GM23248 (cell line): ENCODE results near the gene TBC1D25. TPM values are rescaled to one million over a fixed set of nuclear protein-coding genes. Genes with fewer than 3 reads are reported as not detected.

Experiments used
- DNase-seq: peaks from one replicate; pipeline ENCODE4 v3.0.0-alpha.2; 2015
- H2AFZ ChIP-seq: fragments of 200-600 bp; sonication (generic); 2 replicates; pipeline ENCODE4 v1.6.1; 2016; ENCODE audit warnings: antibody characterized with exemption
- H3F3A ChIP-seq: fragments of 200-600 bp; sonication (generic); 2 replicates; pipeline ENCODE4 v1.6.1; 2016; ENCODE audit warnings: mild to moderate bottlenecking, antibody characterized with exemption, mixed run types; ENCODE audit not compliant: insufficient read depth
- H3K27ac ChIP-seq: fragments of 200-600 bp; sonication (generic); 2 replicates; pipeline ENCODE4 v1.5.1; 2016; ENCODE audit warnings: mild to moderate bottlenecking
- H3K27me3 ChIP-seq: fragments of 200-600 bp; sonication (generic); replicated peaks from 2 replicates; pipeline ENCODE4 v1.6.1; 2016; ENCODE audit warnings: mild to moderate bottlenecking; ENCODE audit not compliant: insufficient read depth
- H3K36me3 ChIP-seq: fragments of 200-600 bp; sonication (generic); 2 replicates; pipeline ENCODE4 v1.6.1; 2016; ENCODE audit warnings: low read depth, mild to moderate bottlenecking
- H3K4me1 ChIP-seq: fragments of 200-600 bp; sonication (generic); 2 replicates; pipeline ENCODE4 v1.6.1; 2016; ENCODE audit warnings: mild to moderate bottlenecking; ENCODE audit not compliant: insufficient read depth
- H3K4me2 ChIP-seq: fragments of 200-600 bp; sonication (generic); one replicate; pipeline ENCODE4 v1.6.1; 2016; ENCODE audit warnings: mild to moderate bottlenecking; ENCODE audit not compliant: unreplicated experiment
- H3K4me3 ChIP-seq: fragments of 200-600 bp; sonication (generic); 2 replicates; pipeline ENCODE4 v1.5.1; 2016; ENCODE audit warnings: mild to moderate bottlenecking
- H3K79me2 ChIP-seq: fragments of 200-600 bp; sonication (generic); 2 replicates; pipeline ENCODE4 v1.6.1; 2016; ENCODE audit warnings: mild to moderate bottlenecking; ENCODE audit not compliant: insufficient read depth
- H3K9ac ChIP-seq: fragments of 200-600 bp; sonication (generic); 2 replicates; pipeline ENCODE4 v1.6.1; 2016; ENCODE audit warnings: mild to moderate bottlenecking
- H3K9me2 ChIP-seq: fragments of 200-600 bp; sonication (generic); 2 replicates; pipeline ENCODE4 v1.6.1; 2016; ENCODE audit warnings: mixed run types, mild to moderate bottlenecking, moderate library complexity; ENCODE audit not compliant: insufficient read depth
- H3K9me3 ChIP-seq: fragments of 200-600 bp; sonication (generic); one replicate; pipeline ENCODE4 v1.6.1; 2017; ENCODE audit warnings: low read depth
- H4K20me1 ChIP-seq: fragments of 200-600 bp; sonication (generic); 2 replicates; pipeline ENCODE4 v1.6.0; 2016; ENCODE audit not compliant: insufficient read depth
- EZH2 ChIP-seq: fragments of 200-600 bp; sonication (generic); IDR thresholded peaks from 2 replicates; pipeline ENCODE4 v1.6.1; 2018; ENCODE audit warnings: antibody characterized with exemption, mild to moderate bottlenecking; ENCODE audit not compliant: insufficient read depth, poor library complexity, severe bottlenecking
- EZH2phosphoT487 ChIP-seq: fragments of 200-600 bp; sonication (generic); IDR thresholded peaks from 2 replicates; pipeline ENCODE4 v1.6.1; 2018; ENCODE audit warnings: antibody characterized with exemption, moderate library complexity, mild to moderate bottlenecking, low read depth; ENCODE audit not compliant: insufficient read depth
- WGBS, 2 experiments: methylation state at CpG; one replicate each; pipeline ENCODE4 v1.1.6; 2015 to 2017; ENCODE audit warnings: low lambda C conversion rate in 2 of 2, low coverage in 1 of 2; ENCODE audit errors: missing lambda C conversion rate in 2 of 2; 5-methylcytosine and 5-hydroxymethylcytosine counted together
- in situ Hi-C: fragments of 300-500 bp; cut with MboI; formaldehyde crosslinking; loops from 2 replicates; pipeline ENCODE4 v1.15.0; 2020
- polyA plus RNA-seq: library from polyadenylated mRNA; unstranded; fragments of >200 nt; fragmentation: Nextera tagmentation; extraction: Ambion mirVana; gene quantifications from 2 replicates; pipeline ENCODE4 v1.2.1, GENCODE V29; 2016
- total RNA-seq: library from RNA; depleted of rRNA; stranded (reverse); fragments of >200 nt; shearing (Covaris generic); gene quantifications from 2 replicates; pipeline ENCODE4 v1.2.3, GENCODE V29; 2014

The TBC1D25 gene
- total and polyA plus RNA-seq, 2 experiments from 2014 or later: 7.9 to 8.6 TPM

GRCh38 chrX:48560681-48561080, 21.2 kb downstream of the TBC1D25 start:
- in situ Hi-C loops: no loop called here

GRCh38 chrX:48569958-48570357, 30.4 kb downstream of the TBC1D25 start:
- H3K27ac ChIP-seq: peak overlapping the region; percentile 71
- H3K9ac ChIP-seq: 0 out of 2 replicates have a peak overlapping the region, but pooled peaks have one; percentile 25
- peak; percentile 81 for DNase-seq
- no peaks in the 10 kb centered on the region for H3K9me2 ChIP-seq
- peak overlapping the region; percentile 48 for H3K4me2 ChIP-seq
- peaks cover 14% of the 10 kb centered on the region for H3K4me1 ChIP-seq
- no peaks in the 10 kb centered on the region for H3K9me3 ChIP-seq
- H2AFZ ChIP-seq: peak overlapping the region; percentile 45; the same call in 1 of the 2 replicates
- peaks cover 1% of the 10 kb centered on the region for H3K36me3 ChIP-seq
- peaks cover 14% of the 10 kb centered on the region for H3F3A ChIP-seq
- WGBS, 2 experiments: 0 to 9% methylated on average over 1 of the region's 1 CpG
- peaks cover 5% of the 10 kb centered on the region for H3K79me2 ChIP-seq
- in situ Hi-C loops: no loop called here
- no peaks in the 10 kb centered on the region for H3K27me3 ChIP-seq
- TF ChIP-seq EZH2 (no peak), EZH2phosphoT487 (no peak)
- no peak overlapping the region for H3K4me3 ChIP-seq
- no peaks in the 10 kb centered on the region for H4K20me1 ChIP-seq

More at GRCh38 chrX:48560681-48561080, 21.2 kb downstream of the TBC1D25 start:
- Histone ChIP-seq H3K4me1 (peaks cover 9% of the 10 kb centered on the region), H3K36me3 (no peaks in the 10 kb centered on the region), H3K27ac (no peak overlapping the region), H3K9me3 (no peaks in the 10 kb centered on the region), H3K27me3 (no peaks in the 10 kb centered on the region), H3K4me2 (no peak overlapping the region), H3K79me2 (no peaks in the 10 kb centered on the region), H4K20me1 (no peaks in the 10 kb centered on the region), H3K9ac (no peak overlapping the region), H3K9me2 (no peaks in the 10 kb centered on the region), H2AFZ (no peak overlapping the region), H3F3A (peaks cover 12% of the 10 kb centered on the region; the same call in 1 of the 2 replicates), H3K4me3 (no peak overlapping the region)
- 89 to 92% methylated on average over 9 to 10 of the region's 12 CpGs for WGBS, 2 experiments
- TF ChIP-seq EZH2phosphoT487: no peak
- TF ChIP-seq EZH2: no peak
- DNase-seq: no peak

- no peak for TF ChIP-seq EZH2
- TF ChIP-seq EZH2phosphoT487: no peak
- H2AFZ ChIP-seq: peak overlapping the region; percentile 90
Observed at GRCh38 chrX:48573690-48574269, 34.3 kb downstream of the TBC1D25 start.

GRCh38 chrX:48574270-48575266, 35.1 kb downstream of the TBC1D25 start, which contains the start of gene RBM3:
RBM3 (plus strand) TSS chrX:48574484; CDS start chrX:48575181, 697 bp downstream.
- Histone ChIP-seq H3K9me3 (no peaks in the 10 kb centered on the region), H4K20me1 (no peaks in the 10 kb centered on the region), H3K9ac (peak within 1 kb of the TSS; percentile 100), H3K27me3 (no peaks in the 10 kb centered on the region), H3K4me2 (peak within 1 kb of the TSS; percentile 99), H3K4me3 (peak within 1 kb of the TSS; percentile 100), H2AFZ (peak within 1 kb of the TSS; percentile 90), H3K79me2 (peaks cover 29% of the 10 kb centered on the region), H3K4me1 (peaks cover 23% of the 10 kb centered on the region), H3K36me3 (peaks cover 36% of the 10 kb centered on the region), H3K9me2 (no peaks in the 10 kb centered on the region), H3K27ac (peak within 1 kb of the TSS; percentile 100), H3F3A (peaks cover 46% of the 10 kb centered on the region)
- in situ Hi-C loops: no loop called here
- peak; percentile 93 for DNase-seq
- 1% methylated on average over 49 to 65 of the region's 71 CpGs for WGBS, 2 experiments
- TF ChIP-seq EZH2 (no peak), EZH2phosphoT487 (no peak)

More at GRCh38 chrX:48573690-48574269, 34.3 kb downstream of the TBC1D25 start:
- H3K36me3 ChIP-seq: peaks cover 36% of the 10 kb centered on the region
- no peak for DNase-seq
- H3K4me3 ChIP-seq: peak overlapping the region; percentile 100
- peaks cover 29% of the 10 kb centered on the region for H3K79me2 ChIP-seq
- H3K4me2 ChIP-seq: peak overlapping the region; percentile 74
- in situ Hi-C loops: no loop called here
- H3K27ac ChIP-seq: peak overlapping the region; percentile 100
- peaks cover 28% of the 10 kb centered on the region for H3K4me1 ChIP-seq
- peak overlapping the region; percentile 100 for H3K9ac ChIP-seq
- H3K9me2 ChIP-seq: no peaks in the 10 kb centered on the region
- peaks cover 45% of the 10 kb centered on the region for H3F3A ChIP-seq
- H4K20me1 ChIP-seq: no peaks in the 10 kb centered on the region
- H3K9me3 ChIP-seq: no peaks in the 10 kb centered on the region
- no peaks in the 10 kb centered on the region for H3K27me3 ChIP-seq
- WGBS, 2 experiments: 38 to 45% methylated on average over 14 to 19 of the region's 19 CpGs
